K562 (cell line): ENCODE data around the gene CSAD. TPM values are rescaled to one million over a fixed set of nuclear protein-coding genes. Genes with fewer than 3 reads are reported as not detected.

Source experiments
- ARHGAP35 ChIP-seq: fragments of 450-650 bp; IDR thresholded peaks from 2 replicates; pipeline ENCODE4 v1.6.1; 2018; ENCODE audit not compliant: partially characterized antibody
- ARID1B ChIP-seq: fragments of 450-650 bp; IDR thresholded peaks from 2 replicates; pipeline ENCODE4 v1.6.1; 2016; ENCODE audit warnings: antibody characterized with exemption, mild to moderate bottlenecking, inconsistent platforms
- BCOR ChIP-seq: fragments of 450-650 bp; IDR thresholded peaks from 2 replicates; pipeline ENCODE4 v1.6.1; 2016
- CC2D1A ChIP-seq: fragments of 450-650 bp; IDR thresholded peaks from 2 replicates; pipeline ENCODE4 v1.6.1; 2017; ENCODE audit warnings: mild to moderate bottlenecking
- E2F6 ChIP-seq, 2 experiments: IDR thresholded peaks; 2 replicates each; pipeline ENCODE4 v1.6.1; 2011; ENCODE audit warnings: borderline replicate concordance in 1 of 2, control low read depth in 1 of 2, low read depth in 1 of 2, low read length in 1 of 2, mild to moderate bottlenecking in 1 of 2, mixed read lengths in 1 of 2, moderate library complexity in 1 of 2; ENCODE audit not compliant: insufficient read depth in 1 of 2, insufficient read length in 1 of 2, poor library complexity in 1 of 2, severe bottlenecking in 1 of 2; ENCODE audit errors: extremely low read depth in 1 of 2
- ETV5 ChIP-seq: sonication (generic); formaldehyde crosslinking; IDR thresholded peaks from 2 replicates; pipeline ENCODE4 v1.4.0; 2020; ENCODE audit warnings: low read depth, mild to moderate bottlenecking, missing genetic modification reagents
- ETV6 ChIP-seq, 3 experiments: fragments of 150-350 bp in 1 of 3; sonication (generic) in 1 of 3; formaldehyde crosslinking in 1 of 3; IDR thresholded peaks; 2 replicates each; pipeline versions ENCODE4 v1.6.1 to v1.8.0; 2014 to 2022; ENCODE audit warnings: borderline replicate concordance in 2 of 3, low read depth in 2 of 3, antibody characterized with exemption in 1 of 3, low read length in 1 of 3, mild to moderate bottlenecking in 1 of 3, missing genetic modification reagents in 1 of 3
- FOXO4 ChIP-seq: fragments of 450-650 bp; formaldehyde crosslinking; IDR thresholded peaks from 2 replicates; pipeline ENCODE4 v1.4.0; 2020; ENCODE audit warnings: mild to moderate bottlenecking, moderate library complexity
- ID3 ChIP-seq, 2 experiments: fragments of 250-450 bp in 1 of 2; fragments of 450-650 bp in 1 of 2; sonication (Bioruptor Pico) in 1 of 2; IDR thresholded peaks; 2 replicates each; pipeline versions ENCODE4 v1.6.1 to v1.8.0; 2016 to 2021; ENCODE audit warnings: mild to moderate bottlenecking in 2 of 2, moderate library complexity in 2 of 2, missing compliant biosample characterization in 1 of 2, missing genetic modification characterization in 1 of 2
- JUND ChIP-seq, 2 experiments: IDR thresholded peaks; 2 replicates in 1 of 2; 3 replicates in 1 of 2; pipeline ENCODE4 v1.6.1; 2011; ENCODE audit warnings: borderline replicate concordance in 2 of 2, low read depth in 2 of 2, low read length in 2 of 2, improper control_type of control experiment in 1 of 2, missing biosample characterization in 1 of 2, missing genetic modification characterization in 1 of 2, missing genetic modification reagents in 1 of 2
- NCOA2 ChIP-seq, 2 experiments: fragments of 450-650 bp; IDR thresholded peaks; 2 replicates each; pipeline ENCODE4 v1.6.1; 2018; ENCODE audit warnings: mild to moderate bottlenecking in 2 of 2, moderate library complexity in 1 of 2; ENCODE audit not compliant: partially characterized antibody in 2 of 2
- NFXL1 ChIP-seq: fragments of 450-650 bp; formaldehyde crosslinking; IDR thresholded peaks from 2 replicates; pipeline ENCODE4 v1.4.0; 2021; ENCODE audit warnings: mild to moderate bottlenecking
- NKRF ChIP-seq: fragments of 450-650 bp; IDR thresholded peaks from 2 replicates; pipeline ENCODE4 v1.6.1; 2016; ENCODE audit warnings: borderline replicate concordance
- PHTF2 ChIP-seq: fragments of 250-450 bp; sonication (Bioruptor Pico); IDR thresholded peaks from 2 replicates; pipeline ENCODE4 v1.5.0; 2021; ENCODE audit warnings: mild to moderate bottlenecking
- UBTF ChIP-seq, 2 experiments: IDR thresholded peaks; 2 replicates each; pipeline ENCODE4 v1.6.1; 2012; ENCODE audit warnings: improper control_type of control experiment in 2 of 2, low read depth in 2 of 2, low read length in 2 of 2, borderline replicate concordance in 1 of 2
- ZNF232 ChIP-seq: sonication (generic); formaldehyde crosslinking; IDR thresholded peaks from 2 replicates; pipeline ENCODE4 v1.8.0; 2022; ENCODE audit warnings: mild to moderate bottlenecking, missing genetic modification reagents
- ZSCAN32 ChIP-seq: fragments of 450-650 bp; formaldehyde crosslinking; IDR thresholded peaks from 2 replicates; pipeline ENCODE4 v1.4.0; 2020; ENCODE audit warnings: mild to moderate bottlenecking, moderate library complexity
- polyA plus RNA-seq, 8 experiments: library from polyadenylated mRNA; depleted of rRNA in 4 of 8; stranded (reverse) in 5 of 8; unstranded in 3 of 8; fragments of >200 nt; fragmentation: Nextera tagmentation in 2 of 8; fragmentation: Illumina TruSeq in 1 of 8; extraction: Ambion mirVana in 2 of 8; extraction: Trizol in 1 of 8; gene quantifications; 2 replicates each; pipeline versions ENCODE4 v1.2.1 to v1.2.3, GENCODE V29; 2011 to 2014; ENCODE audit warnings: inconsistent platforms in 1 of 8, missing spikeins in 1 of 8
- total RNA-seq, 7 experiments: library from RNA; depleted of rRNA in 6 of 7; stranded (reverse); fragments of >200 nt in 6 of 7; fragmentation: Illumina TruSeq in 2 of 7; extraction: Trizol in 2 of 7; gene quantifications; 2 replicates each; pipeline versions ENCODE4 v1.2.1 to v1.2.3, GENCODE V29; 2011 to 2021; ENCODE audit warnings: low replicate concordance in 1 of 7

Gene CSAD
- total and polyA plus RNA-seq, 9 of the 15 experiments (the other 6 are each of a cell fraction or from before 2014, with no cell fraction given): 1.8 to 19.6 (median 8.1) TPM

GRCh38 chr12:53159195-53159839 is 21.4 kb downstream of the CSAD start (continued):
- TF ChIP-seq UBTF (IDR thresholded peaks at IDR 0.05; ENCODE audit: borderline replicate concordance in 1 of 2, low read depth in 2 of 2, low read length in 2 of 2) (0 out of 4 replicates have a peak, but pooled peaks of 1 of the 2 experiments have one; percentile 24), JUND (IDR thresholded peaks at IDR 0.05; ENCODE audit: borderline replicate concordance, low read depth, low read length) (peak; percentile 64), JUND (tag; IDR thresholded peaks at IDR 0.05; ENCODE audit: borderline replicate concordance, low read depth, low read length) (peak; percentile 60; the same call in 1 of the 3 replicates), ARID1B (peak; percentile 54; the same call in 1 of the 2 replicates), NKRF (0 out of 2 replicates have a peak, but pooled peaks have one; percentile 29), FOXO4 (no peak), ARHGAP35 (no peak), CC2D1A (peak; percentile 91), ETV6 (IDR thresholded peaks at IDR 0.05; ENCODE audit: borderline replicate concordance in 1 of 2, low read depth in 2 of 2, low read length in 1 of 2) (0 out of 4 replicates have a peak, but pooled peaks of 1 of the 2 experiments have one; percentile 24), ETV6 (CRISPR knock-in tag; IDR thresholded peaks at IDR 0.05; ENCODE audit: borderline replicate concordance) (no peak), ZSCAN32 (peak; percentile 71; the same call in 1 of the 2 replicates), BCOR (0 out of 2 replicates have a peak, but pooled peaks have one; percentile 43), PHTF2 (CRISPR knock-in tag) (no peak), ZNF232 (CRISPR knock-in tag) (no peak), ID3 (CRISPR knock-in tag; IDR thresholded peaks at IDR 0.05) (no peak), ID3 (tag; IDR thresholded peaks at IDR 0.05) (0 out of 2 replicates have a peak, but pooled peaks have one; percentile 34), ETV5 (CRISPR knock-in tag) (0 out of 2 replicates have a peak, but pooled peaks have one; percentile 36), NFXL1 (CRISPR knock-in tag) (no peak), NCOA2 (IDR thresholded peaks at IDR 0.05; ENCODE audit: partially characterized antibody in 2 of 2) (no peak), E2F6 (IDR thresholded peaks at IDR 0.05; ENCODE audit: borderline replicate concordance in 1 of 2, extremely low read depth in 1 of 2, insufficient read depth in 1 of 2, insufficient read length in 1 of 2, low read depth in 1 of 2, low read length in 1 of 2, poor library complexity in 1 of 2, severe bottlenecking in 1 of 2) (peak in 1 of 2 experiments; percentile 42)
